PC-3 (cell line): Measurements from ENCODE around the gene GTPBP1. TPM values are rescaled to one million over a fixed set of nuclear protein-coding genes. Genes with fewer than 3 reads are reported as not detected.

Source experiments
- ATAC-seq: fragments of 200-7000 bp; cut with Tn5 transposase; 2 replicates; pipeline ENCODE4 v1.9.1; 2020; ENCODE audit warnings: mild to moderate bottlenecking, moderate library complexity
- BruUV-seq: library from RNA; stranded (reverse); fragments of 400-500 nt; replicated peaks from 2 replicates; lab custom pipeline; 2021; lab: Mats Ljungman, UMichigan
- CTCF ChIA-PET: fragments of 300-600 bp; sonication (Branson Sonifier 250); formaldehyde crosslinking; loops from one replicate; lab custom pipeline; 2022; ENCODE audit warnings: antibody characterized with exemption; lab: Charles Lee
- POLR2A ChIA-PET: fragments of 300-600 bp; sonication (Branson Sonifier 250); formaldehyde crosslinking; loops from one replicate; lab custom pipeline; 2022; ENCODE audit warnings: antibody characterized with exemption; ENCODE audit not compliant: unreplicated experiment; lab: Charles Lee
- DNase-seq: peaks from one replicate; pipeline ENCODE4 v3.0.0-alpha.2; 2015
- H2AFZ ChIP-seq: fragments of 300-600 bp; sonication (generic); 2 replicates; pipeline ENCODE4 v1.6.0; 2016; ENCODE audit warnings: antibody characterized with exemption, low read length
- H3F3A ChIP-seq: fragments of 300-600 bp; sonication (generic); one replicate; pipeline ENCODE4 v1.6.0; 2017; ENCODE audit warnings: antibody characterized with exemption, low read length, control low read depth, mild to moderate bottlenecking; ENCODE audit not compliant: unreplicated experiment
- H3K27ac ChIP-seq: fragments of 300-600 bp; sonication (generic); 2 replicates; pipeline ENCODE4 v1.5.1; 2016; ENCODE audit warnings: mild to moderate bottlenecking, low read length
- H3K27me3 ChIP-seq: fragments of 300-600 bp; sonication (generic); 2 replicates; pipeline ENCODE4 v1.6.1; 2016; ENCODE audit warnings: low read length, mixed read lengths
- H3K36me3 ChIP-seq: fragments of 300-600 bp; sonication (generic); 2 replicates; pipeline ENCODE4 v1.6.1; 2016; ENCODE audit warnings: low read depth, mixed run types, low read length, mixed read lengths
- H3K4me1 ChIP-seq: fragments of 300-600 bp; sonication (generic); 2 replicates; pipeline ENCODE4 v1.5.1; 2016; ENCODE audit warnings: low read length; ENCODE audit not compliant: insufficient read depth
- H3K4me2 ChIP-seq: fragments of 300-600 bp; sonication (generic); 2 replicates; pipeline ENCODE4 v1.6.0; 2016; ENCODE audit warnings: low read length
- H3K4me3 ChIP-seq: fragments of 300-600 bp; sonication (generic); 2 replicates; pipeline ENCODE4 v1.5.1; 2016; ENCODE audit warnings: mild to moderate bottlenecking, low read length, mixed read lengths
- H3K79me2 ChIP-seq: fragments of 300-600 bp; sonication (generic); 2 replicates; pipeline ENCODE4 v1.6.1; 2017; ENCODE audit warnings: low read length, mixed read lengths
- H3K9ac ChIP-seq: fragments of 300-600 bp; sonication (generic); 2 replicates; pipeline ENCODE4 v1.6.0; 2016; ENCODE audit warnings: mild to moderate bottlenecking, low read length
- H3K9me2 ChIP-seq: fragments of 300-600 bp; sonication (generic); replicated peaks from 2 replicates; pipeline ENCODE4 v1.6.1; 2016; ENCODE audit warnings: mixed run types, low read length, mixed read lengths
- H3K9me3 ChIP-seq: fragments of 300-600 bp; sonication (generic); 2 replicates; pipeline ENCODE4 v1.6.1; 2016; ENCODE audit warnings: low read length, mixed read lengths
- H4K20me1 ChIP-seq: fragments of 300-600 bp; sonication (generic); 2 replicates; pipeline ENCODE4 v1.6.1; 2016; ENCODE audit warnings: low read length, mixed read lengths
- EZH2 ChIP-seq: fragments of 300-600 bp; sonication (generic); IDR thresholded peaks from one replicate; pipeline ENCODE4 v1.6.1; 2017; ENCODE audit warnings: antibody characterized with exemption, mild to moderate bottlenecking, low read length; ENCODE audit not compliant: unreplicated experiment
- EZH2phosphoT487 ChIP-seq: fragments of 300-600 bp; sonication (generic); IDR thresholded peaks from 2 replicates; pipeline ENCODE4 v1.6.1; 2018; ENCODE audit warnings: mild to moderate bottlenecking, antibody characterized with exemption, low read length, borderline replicate concordance
- intact Hi-C: fragments of 100-400 bp; cut with micrococcal nuclease; formaldehyde crosslinking; loops from 2 replicates; pipeline ENCODE4 v1.9.0; 2023
- total RNA-seq: library from RNA; depleted of rRNA; stranded (reverse); fragments of >200 nt; gene quantifications from 2 replicates; pipeline ENCODE4 v1.2.3, GENCODE V29; 2014
- TF ChIP-seq, protein P1 (sequence below): fragments of 300-600 bp; sonication (generic); conservative IDR thresholded peaks from 2 replicates; pipeline ENCODE4 v1.5.1; 2017; ENCODE audit warnings: antibody characterized with exemption, low read depth, mild to moderate bottlenecking, low read length

Gene GTPBP1
- total RNA-seq, 1 experiment from 2014 or later: 28.2 TPM

DNA sequence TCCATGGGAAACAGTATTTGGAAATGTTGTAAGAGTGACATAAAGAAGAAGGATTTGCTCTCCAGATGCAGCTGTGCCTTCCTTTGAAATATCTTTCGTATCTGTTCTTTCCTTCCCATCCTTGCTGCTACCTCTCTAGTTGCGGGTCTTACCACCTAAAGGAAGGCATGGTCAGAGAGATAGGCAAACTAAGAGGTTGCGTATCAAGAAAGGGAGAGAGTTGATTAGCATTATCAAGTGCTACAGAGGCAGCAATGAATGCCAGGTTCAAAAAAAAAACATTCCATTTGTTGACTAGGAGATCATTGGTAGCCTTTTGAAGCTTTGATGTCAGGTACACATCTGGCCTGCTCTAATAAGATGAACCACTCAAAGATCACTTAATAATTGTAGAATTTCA lies 4.6 kb downstream of the GTPBP1 start:
- POLR2A ChIA-PET: no interaction called here
- no TSS peak for BruUV-seq
- intact Hi-C loops: no loop called here
- Histone ChIP-seq H3K79me2 (peaks cover 96% of the 10 kb centered on the region), H4K20me1 (peaks cover 60% of the 10 kb centered on the region), H3K9me2 (no peaks in the 10 kb centered on the region), H3K27me3 (no peaks in the 10 kb centered on the region), H3F3A (no peaks in the 10 kb centered on the region), H3K9me3 (no peaks in the 10 kb centered on the region), H2AFZ (no peak overlapping the region), H3K4me2 (no peak overlapping the region), H3K4me1 (peaks cover 28% of the 10 kb centered on the region), H3K27ac (no peak overlapping the region), H3K9ac (no peak overlapping the region), H3K36me3 (0 out of 2 replicates have a peak, but pooled peaks cover 3% of the 10 kb centered on the region), H3K4me3 (no peak overlapping the region)
- no peak for DNase-seq
- CTCF ChIA-PET: no interaction called here
- no peak for ATAC-seq
- TF ChIP-seq EZH2phosphoT487 (no peak), EZH2 (no peak)
- TF ChIP-seq, protein P1, sequence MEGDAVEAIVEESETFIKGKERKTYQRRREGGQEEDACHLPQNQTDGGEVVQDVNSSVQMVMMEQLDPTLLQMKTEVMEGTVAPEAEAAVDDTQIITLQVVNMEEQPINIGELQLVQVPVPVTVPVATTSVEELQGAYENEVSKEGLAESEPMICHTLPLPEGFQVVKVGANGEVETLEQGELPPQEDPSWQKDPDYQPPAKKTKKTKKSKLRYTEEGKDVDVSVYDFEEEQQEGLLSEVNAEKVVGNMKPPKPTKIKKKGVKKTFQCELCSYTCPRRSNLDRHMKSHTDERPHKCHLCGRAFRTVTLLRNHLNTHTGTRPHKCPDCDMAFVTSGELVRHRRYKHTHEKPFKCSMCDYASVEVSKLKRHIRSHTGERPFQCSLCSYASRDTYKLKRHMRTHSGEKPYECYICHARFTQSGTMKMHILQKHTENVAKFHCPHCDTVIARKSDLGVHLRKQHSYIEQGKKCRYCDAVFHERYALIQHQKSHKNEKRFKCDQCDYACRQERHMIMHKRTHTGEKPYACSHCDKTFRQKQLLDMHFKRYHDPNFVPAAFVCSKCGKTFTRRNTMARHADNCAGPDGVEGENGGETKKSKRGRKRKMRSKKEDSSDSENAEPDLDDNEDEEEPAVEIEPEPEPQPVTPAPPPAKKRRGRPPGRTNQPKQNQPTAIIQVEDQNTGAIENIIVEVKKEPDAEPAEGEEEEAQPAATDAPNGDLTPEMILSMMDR: no peak

DNA sequence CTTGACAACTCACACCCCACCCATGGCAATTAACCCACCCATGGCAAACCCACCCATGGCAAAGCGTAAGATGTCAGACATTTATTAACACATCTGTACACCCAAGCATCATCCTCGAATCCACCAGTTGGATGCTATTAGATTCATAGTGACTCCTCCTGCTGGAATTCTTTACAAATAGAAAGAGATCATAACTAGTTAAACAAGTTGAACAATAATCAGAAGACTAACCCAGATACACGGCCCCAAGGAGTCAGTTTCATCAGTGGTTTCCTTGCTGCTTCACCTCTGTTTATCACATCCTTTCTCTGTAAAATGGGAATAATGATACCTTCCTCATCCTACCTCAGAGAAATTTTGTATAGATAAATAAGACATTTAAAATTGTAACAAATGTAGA lies 5.1 kb downstream of the GTPBP1 start:
- no peak for ATAC-seq
- POLR2A ChIA-PET: no interaction called here
- BruUV-seq: no TSS peak

More for the DNA sequence above, 5.1 kb downstream of the GTPBP1 start:
- Histone ChIP-seq H3K27me3 (no peaks in the 10 kb centered on the region), H3K9me2 (no peaks in the 10 kb centered on the region), H3F3A (no peaks in the 10 kb centered on the region), H3K9me3 (no peaks in the 10 kb centered on the region), H3K79me2 (peaks cover 100% of the 10 kb centered on the region), H3K36me3 (0 out of 2 replicates have a peak, but pooled peaks cover 3% of the 10 kb centered on the region), H4K20me1 (peaks cover 60% of the 10 kb centered on the region), H3K27ac (no peak overlapping the region), H3K4me1 (peaks cover 28% of the 10 kb centered on the region), H3K9ac (no peak overlapping the region), H3K4me2 (no peak overlapping the region), H3K4me3 (no peak overlapping the region), H2AFZ (no peak overlapping the region)
- intact Hi-C loops: no loop called here
- peak; percentile 45 for DNase-seq
- TF ChIP-seq, protein P1: no peak
- TF ChIP-seq EZH2phosphoT487 (no peak), EZH2 (no peak)
- CTCF ChIA-PET: no interaction called here
